Measurements from ENCODE around the gene CNMD.

DNA sequence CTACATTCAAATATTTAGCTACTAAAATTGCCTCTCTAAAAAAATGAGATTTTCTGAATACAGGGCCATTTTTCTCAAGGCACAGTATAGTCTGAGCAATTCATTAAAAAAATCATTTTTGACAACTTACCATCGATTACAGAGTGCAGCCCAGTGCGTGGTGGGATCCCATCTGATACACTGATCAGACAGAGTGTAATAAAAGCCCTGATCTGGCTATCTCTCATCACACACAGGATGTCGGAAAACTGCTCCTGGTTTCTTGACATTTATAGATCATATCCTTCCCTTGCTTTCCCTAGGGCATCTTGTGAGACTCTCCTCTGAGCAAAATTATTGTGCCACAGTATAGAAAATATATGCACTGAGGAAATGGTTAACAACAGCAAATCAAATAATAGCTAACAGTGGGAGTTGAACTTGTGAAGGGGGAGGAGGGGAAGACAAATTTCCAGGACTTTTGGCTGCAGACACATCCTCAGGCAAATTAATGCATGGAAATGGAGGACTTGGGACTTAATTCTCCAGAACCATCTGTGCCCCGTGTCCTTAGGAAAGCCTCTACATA is 28.4 kb upstream of the CNMD start:
- TF ChIP-seq, protein P1, sequence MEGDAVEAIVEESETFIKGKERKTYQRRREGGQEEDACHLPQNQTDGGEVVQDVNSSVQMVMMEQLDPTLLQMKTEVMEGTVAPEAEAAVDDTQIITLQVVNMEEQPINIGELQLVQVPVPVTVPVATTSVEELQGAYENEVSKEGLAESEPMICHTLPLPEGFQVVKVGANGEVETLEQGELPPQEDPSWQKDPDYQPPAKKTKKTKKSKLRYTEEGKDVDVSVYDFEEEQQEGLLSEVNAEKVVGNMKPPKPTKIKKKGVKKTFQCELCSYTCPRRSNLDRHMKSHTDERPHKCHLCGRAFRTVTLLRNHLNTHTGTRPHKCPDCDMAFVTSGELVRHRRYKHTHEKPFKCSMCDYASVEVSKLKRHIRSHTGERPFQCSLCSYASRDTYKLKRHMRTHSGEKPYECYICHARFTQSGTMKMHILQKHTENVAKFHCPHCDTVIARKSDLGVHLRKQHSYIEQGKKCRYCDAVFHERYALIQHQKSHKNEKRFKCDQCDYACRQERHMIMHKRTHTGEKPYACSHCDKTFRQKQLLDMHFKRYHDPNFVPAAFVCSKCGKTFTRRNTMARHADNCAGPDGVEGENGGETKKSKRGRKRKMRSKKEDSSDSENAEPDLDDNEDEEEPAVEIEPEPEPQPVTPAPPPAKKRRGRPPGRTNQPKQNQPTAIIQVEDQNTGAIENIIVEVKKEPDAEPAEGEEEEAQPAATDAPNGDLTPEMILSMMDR (IDR thresholded peaks at IDR 0.05 in 4 of 5, conservative IDR thresholded peaks at IDR 0.05 in 1 of 5): no peak
- TF ChIP-seq POLR2A (IDR thresholded peaks at IDR 0.05): no peak
